Liver (tissue), 3 donors: ENCODE results near the gene S100Z.

Experiments
- ATF3 ChIP-seq: IDR thresholded peaks from 2 replicates; pipeline ENCODE4 v1.6.1; 2016; ENCODE audit warnings: antibody characterized with exemption
- CTCF ChIP-seq: fragments of 150-350 bp; IDR thresholded peaks from 2 replicates; pipeline ENCODE4 v1.5.1; 2017; ENCODE audit warnings: improper control_type of control experiment, low read depth, low read length; ENCODE audit not compliant: missing input control
- EGR1 ChIP-seq, 2 donors: IDR thresholded peaks; 2 replicates each; pipeline ENCODE4 v1.6.1; 2016 to 2018; ENCODE audit warnings: antibody characterized with exemption in 2 of 2, low read depth in 2 of 2
- GABPA ChIP-seq, 2 donors: IDR thresholded peaks in 1 of 2; conservative IDR thresholded peaks in 1 of 2; 2 replicates each; pipeline ENCODE4 v1.6.1; 2016; ENCODE audit warnings: antibody characterized with exemption in 2 of 2, mild to moderate bottlenecking in 1 of 2, moderate library complexity in 1 of 2
- HNF4G ChIP-seq: IDR thresholded peaks from 2 replicates; pipeline ENCODE4 v1.6.1; 2016; ENCODE audit warnings: antibody characterized with exemption
- RAD21 ChIP-seq, 2 donors: IDR thresholded peaks; 2 replicates each; pipeline ENCODE4 v1.6.1; 2016; ENCODE audit warnings: antibody characterized with exemption in 2 of 2, mild to moderate bottlenecking in 2 of 2
- REST ChIP-seq: IDR thresholded peaks from 2 replicates; pipeline ENCODE4 v1.6.1; 2016; ENCODE audit warnings: antibody characterized with exemption, mild to moderate bottlenecking
- TAF1 ChIP-seq: conservative IDR thresholded peaks from 2 replicates; pipeline ENCODE4 v1.6.1; 2016; ENCODE audit warnings: antibody characterized with exemption, mild to moderate bottlenecking
- YY1 ChIP-seq: IDR thresholded peaks from 2 replicates; pipeline ENCODE4 v1.6.1; 2016; ENCODE audit warnings: antibody characterized with exemption, mild to moderate bottlenecking
- donor health status: healthy.
- donor health status: healthy.

- no peak for TF ChIP-seq CTCF
- TF ChIP-seq YY1, result no peak
- no peak for TF ChIP-seq REST
- no peak for TF ChIP-seq TAF1
- no peak for TF ChIP-seq EGR1 (IDR thresholded peaks at IDR 0.05; ENCODE audit: low read depth in 2 of 2)
- no peak for TF ChIP-seq GABPA (IDR thresholded peaks at IDR 0.05 in 1 of 2, conservative IDR thresholded peaks at IDR 0.05 in 1 of 2)
- no peak for TF ChIP-seq HNF4G
- no peak for TF ChIP-seq RAD21 (IDR thresholded peaks at IDR 0.05)
- TF ChIP-seq ATF3, result no peak
Measured at GRCh38 chr5:76958991-76959767, 109.4 kb downstream of the S100Z start.
